Activated naive CD4-positive, alpha-beta T cell (primary cell): Measurements from ENCODE around the gene RTEL1.
"Not testable (repeated sequence)": the region's sequence is repeated elsewhere in the genome, so short reads cannot be mapped to it uniquely, and the experiment has no call there.

Experiments
- DNase-seq, 4 experiments: peaks; one replicate each; lab custom pipeline; 2025; lab: John Stamatoyannopoulos, UW

The RTEL1 gene

DNA sequence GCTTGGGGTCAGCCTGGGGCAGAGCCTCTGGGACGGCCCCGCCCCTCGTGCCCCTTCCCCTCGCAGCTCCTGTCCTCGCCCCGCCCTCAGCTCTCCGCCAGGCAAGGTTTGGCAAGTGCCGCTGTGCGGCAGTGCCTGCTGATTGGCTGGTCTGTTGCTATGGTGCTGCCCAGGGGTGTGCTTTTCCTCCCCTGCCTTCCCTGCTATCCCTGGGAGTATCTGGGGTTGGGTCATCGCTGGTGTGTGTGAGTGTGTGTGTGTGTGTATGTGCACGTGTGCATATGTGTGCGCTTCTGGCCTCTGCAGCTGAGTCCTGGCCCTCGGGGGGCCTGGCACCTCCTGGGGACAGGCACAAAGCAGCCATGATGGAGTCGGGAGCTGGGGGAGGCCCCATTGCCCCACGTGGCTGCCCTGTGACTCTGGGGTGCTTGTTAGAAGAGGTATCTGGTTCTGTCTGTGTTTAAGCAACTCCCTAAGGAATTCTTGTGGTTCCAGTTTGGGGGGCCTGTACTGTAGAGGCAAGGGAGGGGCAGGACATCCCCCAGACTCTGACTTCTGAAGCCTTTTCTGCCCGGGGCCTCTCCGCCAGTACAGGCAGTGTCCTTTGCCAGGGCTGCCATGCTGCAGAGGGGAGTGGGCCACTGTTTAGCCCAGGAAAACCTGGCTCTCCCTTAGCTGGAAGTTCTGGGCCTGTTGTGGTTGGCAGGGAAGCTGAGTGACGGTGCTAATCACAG, 6.9 kb downstream of the RTEL1 start:
- no peak for DNase-seq

DNA sequence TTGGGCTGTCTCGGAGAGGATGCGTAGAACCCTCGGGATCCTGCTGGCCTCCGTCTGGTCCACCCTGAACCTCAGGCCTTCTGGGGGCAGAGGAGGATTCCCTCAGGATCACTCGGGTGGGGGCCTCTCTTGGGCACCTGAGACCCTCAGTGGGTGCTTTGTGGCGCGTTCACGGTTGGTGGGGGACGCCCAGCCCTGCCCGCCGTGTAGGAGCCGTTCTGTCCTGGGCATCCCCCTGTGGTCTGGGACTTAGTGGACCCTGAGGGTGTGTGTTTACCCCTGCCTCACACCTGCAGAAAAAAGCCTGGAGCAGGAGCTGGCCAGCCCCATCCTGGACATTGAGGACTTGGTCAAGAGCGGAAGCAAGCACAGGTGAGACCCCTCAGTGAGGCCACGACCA, 7.6 kb downstream of the RTEL1 start:
- no peak for DNase-seq

DNA sequence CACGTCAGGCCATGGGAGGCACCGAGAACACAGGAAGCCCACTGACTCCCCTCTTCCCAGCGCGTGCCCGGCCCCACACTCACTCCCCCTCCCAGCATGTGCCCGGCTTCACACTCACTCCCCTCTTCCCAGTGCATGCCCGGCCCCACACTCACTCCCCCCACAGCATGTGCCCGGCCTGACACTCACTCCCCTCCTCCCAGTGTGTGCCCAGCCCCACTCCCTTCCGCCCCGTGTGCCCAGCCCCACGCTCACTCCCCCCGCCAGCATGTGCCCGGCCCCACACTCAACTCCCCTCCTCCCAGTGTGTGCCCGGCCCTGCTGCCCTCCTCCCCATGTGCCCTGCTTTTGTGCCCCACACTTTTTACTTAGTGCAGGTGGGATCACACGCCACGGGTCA, 9.7 kb downstream of the RTEL1 start:
- DNase-seq: no peak

DNA sequence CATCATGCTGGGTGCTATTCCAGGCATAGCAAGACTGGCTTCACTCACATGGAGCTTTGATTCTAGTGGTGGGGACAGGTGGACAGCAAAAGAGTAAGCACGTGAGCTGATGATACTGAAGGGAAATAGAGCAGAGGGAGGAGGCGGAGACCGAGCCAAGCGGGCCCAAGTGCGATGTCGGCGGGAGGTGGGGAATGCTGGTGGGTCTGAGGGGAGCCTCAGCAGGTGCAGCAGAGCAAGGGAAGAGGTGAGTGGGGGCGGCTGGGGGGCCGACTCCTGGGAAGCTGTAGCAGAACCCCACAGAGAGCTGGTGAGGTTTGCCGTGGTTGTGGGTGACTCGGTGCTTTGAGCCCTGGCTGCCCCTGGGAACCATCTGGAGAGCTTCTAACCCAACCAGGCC, 10.2 kb downstream of the RTEL1 start:
- DNase-seq: no peak

DNA sequence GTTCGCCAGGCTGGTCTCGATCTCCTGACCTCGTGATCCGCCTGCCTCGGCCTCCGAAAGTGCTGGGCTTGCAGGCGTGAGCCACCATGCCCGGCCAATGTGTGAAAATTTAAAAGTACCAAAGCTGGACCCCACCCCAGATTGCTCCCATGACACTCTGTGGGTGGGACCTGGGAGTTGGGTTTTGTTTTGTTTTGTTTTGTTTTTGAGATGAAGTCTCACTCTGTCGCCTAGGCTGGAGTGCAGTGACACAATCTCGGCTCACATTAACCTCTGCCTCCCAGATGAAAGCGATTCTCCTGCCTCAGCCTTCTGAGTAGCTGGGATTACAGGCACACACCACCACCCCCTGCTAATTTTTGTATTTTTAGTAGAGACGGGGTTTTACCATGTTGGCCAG, 13.6 kb downstream of the RTEL1 start:
- not testable (repeated sequence) for DNase-seq

- DNase-seq: no peak
These were observed 14.6 kb downstream of the RTEL1 start for GRCh38 chr20:63672666-63673065.

GRCh38 chr20:63673951-63674350, 15.8 kb downstream of the RTEL1 start:
- no peak for DNase-seq

DNA sequence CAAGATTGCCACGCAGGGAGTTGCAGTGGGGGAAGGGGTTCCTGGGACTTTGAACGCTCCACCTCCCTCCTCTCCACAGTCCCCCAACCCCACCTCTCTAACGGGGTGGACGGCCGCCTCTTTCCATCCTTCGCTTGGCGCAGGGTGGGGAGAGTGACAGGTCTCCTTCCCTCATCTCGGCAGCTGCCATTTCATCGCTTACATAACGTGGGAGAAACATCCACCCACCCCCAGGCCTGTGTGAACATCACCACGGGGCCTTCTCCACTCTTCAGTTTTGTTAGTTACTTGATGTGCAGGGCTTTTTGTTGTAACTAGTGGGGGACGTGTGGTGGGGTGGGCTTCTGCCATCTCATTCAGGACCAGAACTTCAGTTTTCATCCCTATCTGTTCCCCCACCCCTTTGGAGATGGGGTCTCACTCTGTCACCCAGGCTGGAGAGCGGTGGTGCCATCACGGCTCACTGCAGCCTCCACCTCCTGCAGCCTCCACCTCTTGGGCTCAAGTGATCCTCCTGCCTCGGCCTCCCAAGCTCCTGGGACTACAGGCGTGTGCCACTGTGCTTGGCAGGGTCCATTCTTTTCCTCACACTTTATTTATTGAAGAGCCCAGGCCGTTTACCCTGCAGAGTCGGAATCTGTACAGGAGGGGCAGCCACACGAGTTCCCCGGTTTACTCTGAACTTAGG, 17.7 kb downstream of the RTEL1 start:
- no peak for DNase-seq

DNA sequence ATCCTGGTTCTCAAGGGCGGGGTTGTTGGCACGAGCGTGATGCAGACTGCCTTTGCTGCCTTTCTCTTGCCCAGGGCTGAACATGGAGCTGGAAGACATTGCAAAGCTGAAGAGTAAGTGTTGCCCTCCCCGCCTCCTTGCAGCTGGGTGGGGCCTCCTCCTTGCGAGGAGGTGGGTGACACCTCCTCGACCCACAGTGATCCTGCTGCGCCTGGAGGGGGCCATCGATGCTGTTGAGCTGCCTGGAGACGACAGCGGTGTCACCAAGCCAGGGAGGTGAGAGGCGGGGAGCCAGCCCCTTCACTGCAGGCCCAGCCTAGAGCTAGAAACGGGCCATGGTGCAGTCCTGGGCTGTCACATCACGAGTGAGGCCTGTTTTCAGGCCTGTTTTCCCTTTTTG, 20.0 kb downstream of the RTEL1 start:
- DNase-seq: no peak

- no peak for DNase-seq
These were observed 20.8 kb downstream of the RTEL1 start for GRCh38 chr20:63678667-63679465.

DNA sequence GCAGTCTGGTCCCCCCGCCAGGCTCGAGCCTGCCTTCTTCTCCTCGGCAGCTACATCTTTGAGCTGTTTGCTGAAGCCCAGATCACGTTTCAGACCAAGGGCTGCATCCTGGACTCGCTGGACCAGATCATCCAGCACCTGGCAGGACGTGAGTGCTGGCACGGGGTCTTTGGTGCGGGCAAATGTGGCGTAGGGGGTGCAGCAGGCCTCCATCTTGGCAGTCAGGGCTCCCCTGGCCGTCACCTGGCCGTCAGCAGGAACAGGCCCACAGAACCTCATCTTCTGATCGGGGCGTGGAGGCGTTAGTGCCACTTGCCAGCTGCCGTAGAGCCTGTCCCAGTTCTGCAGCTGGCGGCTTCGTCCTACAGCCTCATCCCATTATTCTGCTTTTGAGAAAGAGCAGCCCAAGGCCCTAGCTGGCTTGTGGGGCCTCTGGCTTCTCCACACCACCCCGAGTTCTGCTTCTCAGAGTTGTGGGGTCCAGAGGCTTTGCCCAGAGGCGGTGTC, 21.7 kb downstream of the RTEL1 start:
- DNase-seq: no peak

DNA sequence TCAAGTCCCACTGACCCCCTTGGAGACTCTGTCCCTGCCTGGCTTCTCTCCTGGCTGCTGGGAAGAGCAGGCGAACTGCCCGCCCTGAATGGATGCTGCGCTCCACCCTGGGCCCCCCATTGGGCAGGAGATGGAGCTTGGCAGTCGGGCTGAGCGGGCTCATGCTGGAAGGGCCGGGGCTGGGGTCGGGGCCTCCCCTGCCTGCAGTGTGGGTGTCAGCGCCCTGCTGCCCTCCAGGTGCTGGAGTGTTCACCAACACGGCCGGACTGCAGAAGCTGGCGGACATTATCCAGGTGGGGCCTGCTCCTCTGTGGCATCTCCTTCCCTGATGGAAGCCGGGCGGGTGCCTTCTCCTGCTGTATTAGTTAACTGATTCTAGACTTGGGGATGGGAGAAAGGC, 22.3 kb downstream of the RTEL1 start:
- DNase-seq: no peak

GRCh38 chr20:63680857-63681608, 22.9 kb downstream of the RTEL1 start:
- DNase-seq: no peak

DNA sequence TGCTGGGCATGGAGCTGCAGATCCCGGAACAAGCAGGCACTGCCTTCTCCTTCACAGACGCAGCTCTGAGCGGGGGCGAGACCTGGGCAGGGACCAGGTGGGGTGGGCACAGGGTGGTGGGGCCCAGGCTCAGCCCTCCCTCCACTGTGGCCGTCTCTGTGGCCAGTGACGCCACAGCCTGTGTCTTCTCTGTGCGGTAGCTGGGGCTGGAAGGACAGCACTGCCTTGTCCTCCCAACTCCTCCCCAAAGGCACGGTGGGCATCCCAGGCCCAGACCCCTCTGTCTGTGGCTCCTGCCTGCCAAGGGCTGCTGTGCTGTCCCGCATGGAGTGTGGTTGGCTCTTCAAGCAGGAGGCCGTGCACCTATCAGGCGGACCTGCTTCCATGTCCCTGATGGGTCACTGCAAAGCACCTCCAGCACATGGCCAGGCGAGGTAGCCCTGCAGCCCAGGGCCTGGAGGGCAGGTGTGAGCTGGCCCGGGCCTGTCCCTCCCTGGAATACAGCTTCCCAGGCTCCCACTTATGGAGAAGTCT, 23.6 kb downstream of the RTEL1 start:
- DNase-seq: no peak

GRCh38 chr20:63682384-63683139, 24.4 kb downstream of the RTEL1 start:
- DNase-seq: no peak

GRCh38 chr20:63685269-63686026, 27.3 kb downstream of the RTEL1 start:
- no peak for DNase-seq

- no peak for DNase-seq
These were observed 28.0 kb downstream of the RTEL1 start for GRCh38 chr20:63686094-63686491.

DNA sequence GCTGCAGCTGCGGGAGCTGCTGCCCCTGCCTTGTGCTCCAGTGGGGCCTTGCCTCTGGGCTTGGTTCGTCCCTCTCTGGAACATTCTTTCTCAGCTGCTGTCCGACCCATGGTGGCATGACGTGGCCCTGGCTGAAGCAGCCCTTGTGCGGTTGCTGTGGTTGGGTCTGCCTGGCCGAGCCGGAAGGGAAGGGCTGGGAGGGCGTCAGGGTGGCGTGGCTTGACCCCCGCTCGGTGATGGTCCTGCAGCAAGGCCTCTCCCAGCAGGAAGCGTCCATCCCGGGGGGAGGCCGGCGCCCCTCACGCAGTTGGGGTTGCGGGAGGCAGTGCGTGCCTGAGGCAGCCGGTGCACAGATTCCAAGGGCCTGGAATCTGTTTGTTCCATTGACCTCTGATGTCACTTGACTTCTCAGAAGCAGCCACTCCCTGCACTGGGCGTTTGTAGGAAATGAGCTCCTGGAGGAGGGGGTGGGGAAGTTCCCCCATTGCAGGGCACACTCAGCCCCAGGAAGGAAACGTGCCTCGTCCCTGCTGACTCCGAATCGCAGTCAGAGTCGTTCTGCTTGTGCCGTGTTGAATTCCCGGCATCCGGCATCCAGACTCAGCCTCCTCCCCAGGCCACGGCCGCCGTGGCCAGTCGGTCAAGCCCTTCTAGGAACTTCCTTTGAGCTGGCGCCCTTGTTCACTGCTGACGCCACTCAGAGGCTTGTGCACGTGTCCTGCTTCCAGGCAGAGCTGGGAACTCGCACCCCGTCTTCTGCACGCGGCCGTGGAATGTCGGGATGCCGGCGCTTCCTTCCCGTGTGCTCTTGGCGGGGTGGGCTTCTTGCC, 28.6 kb downstream of the RTEL1 start:
- no peak for DNase-seq

- DNase-seq: no peak
These were observed 29.5 kb downstream of the RTEL1 start for GRCh38 chr20:63687419-63688178.
